Astrocyte of the hippocampus (primary cell): Measurements from ENCODE around the gene GNA14.
A peak's percentile ranks its signal among the peaks of the same experiment; 100 is the strongest.
"Not testable (repeated sequence)": the region's sequence is repeated elsewhere in the genome, so short reads cannot be mapped to it uniquely, and the experiment has no call there.

Source experiments
- DNase-seq: peaks from one replicate; pipeline ENCODE4 v3.0.0; 2011; ENCODE audit warnings: low read depth, low spot score

Gene GNA14

GRCh38 chr9:77648234-77649108 is at the start of gene GNA14:
Gene GNA14 (minus strand): TSS chr9:77648322. CDS start chr9:77647793, 529 bp downstream.
- DNase-seq = peak; percentile 54

GRCh38 chr9:77697238-77697984 is 49.3 kb upstream of the GNA14 start:
- no peak for DNase-seq

- not testable (repeated sequence) for DNase-seq
Observed at GRCh38 chr9:77690723-77691122, 42.6 kb upstream of the GNA14 start.

- not testable (repeated sequence) for DNase-seq
Observed at GRCh38 chr9:77690119-77690518, 42.0 kb upstream of the GNA14 start.

GRCh38 chr9:77687737-77688136 is 39.6 kb upstream of the GNA14 start:
- not testable (repeated sequence) for DNase-seq

DNA sequence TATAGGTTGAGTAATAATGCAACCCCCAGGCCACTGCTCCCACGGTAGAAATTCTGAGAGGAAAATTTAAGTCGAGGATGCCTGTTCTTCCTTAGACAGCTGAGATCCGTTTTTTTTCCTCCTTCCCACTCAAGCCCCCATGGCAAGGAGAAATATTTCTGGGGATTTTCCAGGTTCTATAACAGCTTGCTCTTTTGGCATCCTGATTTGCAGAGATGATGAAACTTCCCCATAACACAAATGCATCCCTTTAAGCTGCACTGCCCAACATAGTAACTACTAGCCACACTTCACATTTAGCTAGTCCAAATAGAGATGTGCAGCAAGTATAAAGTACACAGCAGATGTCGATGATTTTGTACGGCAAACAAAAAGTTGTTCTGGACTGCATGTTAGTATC is 32.5 kb upstream of the GNA14 start:
- DNase-seq = no peak

DNA sequence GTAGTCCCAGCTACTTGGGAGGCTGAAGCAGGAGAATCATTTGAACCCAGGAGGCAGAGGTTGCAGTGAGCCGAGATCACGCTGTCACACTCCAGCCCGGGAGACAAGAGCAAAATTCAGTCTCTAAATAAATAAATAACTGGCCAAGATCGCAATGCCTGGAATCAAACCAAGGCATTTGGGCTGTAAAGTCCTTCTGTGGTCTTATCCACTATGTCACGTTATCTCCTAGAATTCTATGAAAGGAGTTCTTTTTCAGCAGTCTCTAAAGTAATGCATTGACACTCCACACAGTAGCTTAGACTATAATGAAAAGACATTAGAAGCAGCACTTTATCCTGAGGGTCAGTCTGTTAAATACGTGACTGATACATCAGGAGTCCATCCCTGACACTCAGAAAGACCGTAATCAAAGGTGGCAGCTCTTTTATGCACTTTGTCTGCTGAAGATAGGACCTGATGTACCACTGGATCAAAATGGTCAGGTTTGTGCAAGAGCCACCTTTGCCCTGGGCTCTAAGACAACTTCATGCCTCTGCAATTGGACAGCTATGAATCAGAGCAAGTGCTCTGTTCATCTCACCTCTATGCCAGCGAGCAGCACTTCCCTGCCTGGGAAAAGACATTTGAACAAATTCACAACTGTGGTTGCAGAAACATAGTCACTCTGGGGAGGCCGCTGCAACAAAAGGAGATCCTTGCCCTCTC is 31.7 kb upstream of the GNA14 start:
- DNase-seq = no peak

DNA sequence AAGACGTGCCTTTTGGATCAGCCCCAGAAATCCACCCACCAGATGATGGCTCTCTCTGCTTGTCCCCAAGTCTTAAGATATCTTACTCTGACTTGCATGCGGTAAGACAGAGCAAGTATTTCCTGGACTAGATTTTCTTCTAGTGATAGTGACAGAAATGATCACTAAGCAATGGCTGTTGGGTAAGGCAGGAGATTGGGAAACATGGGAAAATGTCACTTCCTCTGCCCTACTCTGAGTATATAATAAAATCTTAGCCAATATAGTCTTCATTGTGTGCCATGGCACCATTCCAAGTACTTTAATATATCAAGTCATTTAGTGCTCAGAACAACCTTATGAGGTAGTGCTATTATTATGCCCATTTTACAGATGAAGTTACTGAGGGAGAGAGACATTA is 31.0 kb upstream of the GNA14 start:
- DNase-seq = no peak

DNA sequence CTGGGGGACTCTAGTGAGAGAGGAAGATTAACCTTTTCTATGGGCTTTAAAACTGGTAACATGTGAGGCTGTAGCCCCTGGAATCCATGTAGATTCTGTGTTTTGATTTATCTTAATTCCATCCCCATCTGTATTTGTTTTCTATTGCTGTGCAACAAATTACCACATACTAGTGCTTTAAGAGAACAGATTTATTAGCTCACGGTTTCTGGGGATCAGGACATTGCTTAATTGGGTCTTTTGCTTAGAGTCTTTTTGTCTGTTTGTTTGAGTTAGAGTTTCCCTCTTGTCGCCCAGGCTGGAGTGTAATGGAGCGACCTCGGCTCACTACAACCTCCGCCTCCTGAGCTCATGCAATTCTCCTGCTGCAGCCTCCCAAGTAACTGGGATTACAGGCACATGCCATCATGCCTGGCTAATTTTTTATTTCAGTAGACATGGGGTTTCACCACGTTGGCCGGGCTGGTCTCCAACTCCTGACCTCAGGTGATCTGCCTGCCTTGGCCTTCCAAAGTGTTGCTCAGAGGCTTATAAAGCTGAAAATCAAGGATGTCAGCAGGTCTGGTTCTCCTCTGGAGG is 29.9 kb upstream of the GNA14 start:
- DNase-seq = no peak

GRCh38 chr9:77677397-77677796 is 29.3 kb upstream of the GNA14 start:
- no peak for DNase-seq

DNA sequence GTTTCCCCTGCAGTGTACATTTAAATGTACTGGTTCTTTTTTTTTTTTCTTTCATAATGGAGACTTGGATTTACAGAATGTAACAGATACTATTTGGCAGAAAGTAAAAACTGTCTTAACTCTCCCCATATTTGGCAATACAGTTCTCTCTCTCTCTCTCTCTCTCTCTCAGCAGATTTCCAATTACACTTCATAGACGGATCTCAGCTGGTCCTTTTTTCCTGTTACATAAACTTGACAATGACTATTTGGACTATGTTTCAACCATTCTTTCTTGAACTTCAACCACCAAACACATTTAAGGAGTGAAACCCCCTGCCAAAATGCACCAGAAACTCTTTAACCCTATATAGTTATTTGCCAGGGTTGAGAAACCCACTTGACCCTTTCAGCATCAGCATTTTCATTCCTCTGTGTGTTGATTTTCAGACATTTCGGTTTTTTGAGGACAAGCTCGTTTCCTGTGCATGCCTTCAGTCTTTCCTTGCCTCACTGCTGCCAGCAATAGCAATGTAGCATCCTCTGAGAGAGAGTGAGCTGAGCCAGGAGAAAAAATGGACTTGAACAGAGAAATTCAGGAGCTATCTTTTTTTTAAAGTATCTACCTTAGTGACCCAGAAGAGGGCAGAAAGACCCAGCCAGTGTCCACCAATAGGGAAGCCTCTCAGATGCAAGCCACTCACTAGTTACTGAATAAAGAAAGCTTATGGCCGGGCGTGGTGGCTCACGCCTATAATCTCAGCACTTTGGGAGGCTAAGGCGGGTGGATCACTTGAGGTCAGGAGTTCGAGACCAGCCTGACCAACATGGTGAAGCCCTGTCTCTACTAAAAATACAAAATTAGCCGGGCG is 26.0 kb upstream of the GNA14 start:
- no peak for DNase-seq

DNA sequence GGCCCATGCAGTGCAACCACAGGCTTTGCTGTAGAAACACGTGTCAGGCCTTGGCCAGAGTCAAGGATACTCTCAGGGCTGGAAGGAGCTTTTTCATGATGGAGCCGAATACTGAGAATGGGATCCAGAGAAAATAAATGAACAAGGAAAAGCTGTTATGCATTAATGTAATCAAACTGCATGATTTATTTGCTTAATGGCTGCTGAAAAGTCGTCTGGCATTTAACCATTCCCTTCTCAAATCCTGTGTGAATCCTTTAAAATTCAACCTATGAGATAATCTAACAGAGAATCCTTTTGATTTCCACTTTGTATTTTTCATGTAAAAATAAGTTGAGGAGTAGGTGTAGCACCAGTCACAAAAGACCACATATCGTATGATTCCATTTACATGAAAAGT is 24.1 kb upstream of the GNA14 start:
- DNase-seq = no peak

DNA sequence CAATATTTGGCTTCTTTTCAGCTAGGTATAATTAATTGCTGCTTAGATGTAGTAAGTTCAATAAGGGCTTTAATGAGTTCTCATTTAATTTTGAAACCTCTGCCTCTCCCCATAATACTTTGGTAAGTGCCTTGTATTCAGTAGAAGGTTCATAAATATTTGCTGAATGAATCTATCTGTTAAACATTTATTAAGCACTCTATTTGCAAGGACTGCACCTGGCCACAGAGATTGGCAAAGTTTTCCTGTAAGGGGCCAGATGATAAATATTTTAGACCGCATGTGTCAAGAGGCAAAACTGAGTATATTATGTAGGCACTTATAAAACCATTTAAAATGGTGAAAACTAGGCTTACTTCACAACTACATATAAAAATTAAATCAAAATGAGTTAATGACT is 19.0 kb upstream of the GNA14 start:
- no peak for DNase-seq

- peak; percentile 56 for DNase-seq
Observed at GRCh38 chr9:77663754-77664153, 15.6 kb upstream of the GNA14 start.

DNA sequence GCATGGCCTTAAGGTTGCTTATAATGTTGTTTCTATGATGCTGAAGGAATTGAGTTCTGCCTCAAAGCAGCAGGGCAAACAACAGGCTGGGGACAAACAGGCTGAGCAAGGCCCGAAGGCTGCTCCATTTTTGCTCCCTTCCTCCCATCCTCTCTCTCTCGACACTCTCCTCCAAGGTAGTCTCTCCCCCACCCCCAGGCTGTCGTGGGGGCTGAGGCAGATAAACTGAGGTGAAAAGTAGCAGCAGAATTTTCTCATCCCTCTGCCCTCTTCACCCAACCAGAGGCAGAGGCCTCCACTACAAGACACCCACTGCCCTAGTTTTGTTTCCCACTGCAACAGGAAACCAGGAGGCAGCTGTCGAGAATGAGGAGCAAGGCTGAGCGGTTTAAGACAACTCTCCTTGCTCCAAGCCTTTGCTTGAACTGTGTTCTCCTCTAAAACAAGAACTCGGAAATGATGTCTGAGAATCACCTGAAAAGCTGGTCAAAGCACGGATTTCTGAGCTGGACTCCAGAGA is 13.5 kb upstream of the GNA14 start:
- no peak for DNase-seq

DNA sequence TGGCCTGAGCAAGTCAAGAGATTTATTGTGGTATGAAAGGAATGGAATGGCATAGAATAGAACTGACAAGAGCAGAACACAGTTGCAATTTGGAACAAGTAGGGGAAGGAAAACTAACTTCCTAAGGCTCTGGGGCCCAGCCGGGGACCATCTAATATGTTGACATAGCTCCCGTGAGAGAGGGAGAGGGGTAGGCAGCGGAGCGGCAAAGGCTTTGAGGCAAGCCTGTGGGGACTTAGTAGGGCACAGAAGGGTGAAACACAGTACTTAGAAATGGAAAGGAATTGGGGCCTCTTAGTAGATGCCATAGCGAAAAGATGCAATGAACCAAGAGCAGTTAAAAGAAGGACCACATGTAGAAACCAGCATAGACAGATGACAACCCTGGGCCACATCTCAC is 11.8 kb upstream of the GNA14 start:
- no peak for DNase-seq

DNA sequence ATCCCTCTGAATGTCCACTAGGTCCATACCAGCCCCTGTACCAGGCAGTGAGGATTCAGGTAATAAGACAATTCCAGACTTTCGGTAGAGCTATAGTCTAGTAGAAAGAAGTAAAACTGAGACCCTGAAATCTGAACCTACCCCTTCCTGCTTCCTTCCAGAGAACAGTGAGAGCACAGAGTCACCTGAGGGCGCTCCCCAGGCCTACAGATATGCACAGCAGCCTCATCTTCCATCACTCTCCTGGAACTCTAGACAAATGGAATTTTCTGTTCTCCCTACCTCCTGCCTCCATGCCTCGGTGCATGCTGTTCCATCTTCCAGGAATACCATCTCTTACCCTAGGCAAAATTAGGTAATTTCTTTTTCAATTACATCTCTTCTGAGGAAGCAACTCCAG is 3.1 kb upstream of the GNA14 start:
- DNase-seq = no peak

DNA sequence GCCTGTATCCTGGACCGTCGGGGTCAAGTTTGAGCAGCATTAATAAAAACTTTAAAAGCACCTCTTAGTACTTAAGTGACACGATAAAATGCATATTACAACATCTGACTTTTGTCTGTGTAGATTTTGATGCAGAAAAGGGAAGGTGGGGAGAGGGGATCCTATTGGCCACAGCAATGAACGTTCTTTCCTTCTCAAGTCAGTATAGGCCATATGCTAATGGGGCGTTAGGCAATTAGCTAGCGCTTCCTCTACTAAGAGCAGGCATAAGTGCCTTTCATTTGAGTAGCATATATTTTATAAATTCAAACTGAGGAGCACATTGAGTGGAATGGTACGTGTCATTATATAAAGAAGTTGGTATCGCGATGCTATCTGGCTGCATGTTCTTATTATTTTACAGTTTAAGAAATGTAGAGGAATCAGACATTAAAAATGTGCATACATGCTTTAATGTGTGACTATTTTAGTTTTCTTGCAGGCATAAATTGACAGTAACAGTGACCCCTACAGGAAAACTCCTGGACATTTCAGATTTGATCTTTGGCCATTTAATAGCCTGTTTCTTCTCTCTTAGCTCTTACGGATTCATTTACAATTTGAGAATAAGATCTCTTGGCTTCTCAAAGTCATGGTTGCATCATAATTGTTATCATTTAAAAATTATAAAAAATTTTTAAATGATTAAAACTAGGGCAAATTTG is 1.1 kb upstream of the GNA14 start:
- DNase-seq = peak; percentile 16

DNA sequence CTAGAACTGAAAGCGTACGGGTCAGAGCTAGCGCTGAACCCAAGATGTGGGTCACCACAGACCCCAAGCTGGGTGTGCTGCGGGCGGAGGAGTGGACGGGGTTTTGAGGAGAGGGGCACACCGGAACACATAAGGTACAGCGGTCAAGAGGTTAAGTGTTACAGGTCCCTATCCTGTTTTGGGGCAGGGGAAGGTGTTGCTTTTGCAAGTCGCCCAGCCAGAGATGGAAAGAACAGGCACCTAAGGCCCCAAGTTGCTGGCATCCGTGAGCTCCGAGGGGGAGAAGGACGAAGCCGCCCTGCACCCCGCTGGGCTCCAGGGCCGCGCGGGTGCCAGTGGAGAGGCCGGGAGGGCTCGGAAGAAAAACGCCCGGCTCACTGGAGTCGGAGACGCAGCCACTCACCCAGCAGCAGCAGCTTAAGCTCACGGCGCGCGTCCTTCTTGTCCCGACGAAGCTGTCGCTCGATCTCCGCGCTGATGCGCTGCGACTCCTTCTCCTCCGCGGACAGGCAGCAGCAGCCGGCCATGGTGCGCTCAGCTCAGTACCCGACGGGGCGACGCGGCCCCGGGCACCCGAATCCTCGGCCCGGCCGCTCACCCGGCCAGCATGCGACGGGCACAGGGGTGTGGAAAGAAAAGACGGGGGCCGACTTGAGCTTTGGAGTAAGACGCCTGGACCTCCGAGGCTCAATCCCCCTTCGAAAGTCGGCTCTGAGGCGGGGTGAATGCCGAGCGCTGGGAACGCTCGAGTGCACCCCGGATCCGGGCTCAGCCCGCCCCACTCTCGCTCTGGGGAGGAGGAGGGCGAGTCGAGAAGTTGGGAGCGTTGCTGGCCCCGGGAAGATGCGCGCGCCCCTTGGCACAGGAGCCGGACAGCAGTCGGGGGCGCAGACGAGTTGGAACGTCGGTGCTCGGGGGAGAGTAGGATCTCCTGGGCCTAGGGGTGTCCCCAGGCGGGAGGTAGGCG is 572 bp downstream of the GNA14 start:
- DNase-seq = peak; percentile 45
